Testis (tissue), 2 donors: Measurements from ENCODE around the gene CCDC83.

Experiments used
- POLR2A ChIP-seq: fragments of 450-650 bp; IDR thresholded peaks from one replicate; pipeline ENCODE4 v1.6.1; 2017; ENCODE audit warnings: antibody characterized with exemption, mild to moderate bottlenecking, moderate library complexity
- TF ChIP-seq, protein P1 (sequence below), 3 experiments: fragments of 450-650 bp in 2 of 3; fragments of 200-600 bp in 1 of 3; sonication (generic) in 1 of 3; IDR thresholded peaks; one replicate each; pipeline ENCODE4 v1.5.1; 2016 to 2019; ENCODE audit warnings: antibody characterized with exemption in 3 of 3, mild to moderate bottlenecking in 2 of 3, moderate library complexity in 1 of 3

- TF ChIP-seq, protein P1, sequence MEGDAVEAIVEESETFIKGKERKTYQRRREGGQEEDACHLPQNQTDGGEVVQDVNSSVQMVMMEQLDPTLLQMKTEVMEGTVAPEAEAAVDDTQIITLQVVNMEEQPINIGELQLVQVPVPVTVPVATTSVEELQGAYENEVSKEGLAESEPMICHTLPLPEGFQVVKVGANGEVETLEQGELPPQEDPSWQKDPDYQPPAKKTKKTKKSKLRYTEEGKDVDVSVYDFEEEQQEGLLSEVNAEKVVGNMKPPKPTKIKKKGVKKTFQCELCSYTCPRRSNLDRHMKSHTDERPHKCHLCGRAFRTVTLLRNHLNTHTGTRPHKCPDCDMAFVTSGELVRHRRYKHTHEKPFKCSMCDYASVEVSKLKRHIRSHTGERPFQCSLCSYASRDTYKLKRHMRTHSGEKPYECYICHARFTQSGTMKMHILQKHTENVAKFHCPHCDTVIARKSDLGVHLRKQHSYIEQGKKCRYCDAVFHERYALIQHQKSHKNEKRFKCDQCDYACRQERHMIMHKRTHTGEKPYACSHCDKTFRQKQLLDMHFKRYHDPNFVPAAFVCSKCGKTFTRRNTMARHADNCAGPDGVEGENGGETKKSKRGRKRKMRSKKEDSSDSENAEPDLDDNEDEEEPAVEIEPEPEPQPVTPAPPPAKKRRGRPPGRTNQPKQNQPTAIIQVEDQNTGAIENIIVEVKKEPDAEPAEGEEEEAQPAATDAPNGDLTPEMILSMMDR (IDR thresholded peaks at IDR 0.05) = no peak
- TF ChIP-seq POLR2A = no peak
These were observed 75.7 kb downstream of the CCDC83 start for GRCh38 chr11:85930879-85931366.
